Measurements from ENCODE around the gene ERICH2. TPM values are rescaled to one million over a fixed set of nuclear protein-coding genes. Genes with fewer than 3 reads are reported as not detected.
"Not testable (repeated sequence)": the region's sequence is repeated elsewhere in the genome, so short reads cannot be mapped to it uniquely, and the experiment has no call there.

ERICH2 gene
- total RNA-seq, 4 donors from 2014 or later: not detected

DNA sequence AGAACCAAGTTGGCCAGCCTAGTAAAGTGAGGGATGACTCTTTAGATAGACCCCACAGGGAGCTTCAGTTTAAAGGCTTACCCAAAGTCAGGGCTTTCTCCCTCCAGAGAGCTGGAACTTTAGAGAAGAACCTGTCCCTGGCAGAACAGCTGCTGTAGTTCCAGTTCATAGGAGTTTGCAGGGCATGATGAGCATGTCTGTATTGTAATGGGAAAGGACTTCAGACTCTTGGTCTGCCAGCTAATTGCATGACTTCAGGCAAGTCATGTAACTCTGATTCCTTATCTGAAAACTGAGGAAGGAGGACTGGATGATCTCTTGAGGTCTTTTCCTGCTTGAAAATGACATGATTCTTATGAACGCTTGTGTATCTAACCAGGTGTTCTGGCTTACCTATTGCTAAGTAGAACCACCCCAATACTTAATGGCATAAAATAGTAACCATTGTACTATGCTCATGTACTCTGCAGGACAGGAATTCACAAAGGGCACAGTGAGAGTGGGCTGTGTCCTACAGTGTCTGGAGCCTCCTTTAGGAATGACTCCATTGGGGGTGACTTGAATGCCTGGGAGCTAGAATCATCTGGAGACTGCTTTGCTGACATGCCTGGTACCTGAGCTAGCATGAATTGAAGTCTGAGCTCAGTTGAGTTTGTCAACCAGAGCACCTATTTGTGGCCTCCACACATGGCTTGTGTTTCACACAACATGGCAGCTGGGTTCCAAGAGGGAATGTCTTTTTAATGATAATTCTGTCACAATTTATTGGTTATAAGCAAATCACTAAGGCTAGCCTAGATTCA lies 36.2 kb upstream of the ERICH2 start:
- Histone ChIP-seq H3K27me3 (no peaks in the 10 kb centered on the region), H3K36me3 (no peaks in the 10 kb centered on the region), H3K9me3 (peaks cover 0 to 13% (median 0%) of the 10 kb centered on the region in 3 donors), H3K27ac (no peak overlapping the region), H3K4me1 (no peaks in the 10 kb centered on the region), H3K4me3 (no peak overlapping the region)
- WGBS, 2 donors (ENCODE audit: low coverage in 1 of 2): 0 to 70% methylated on average over 1 of the region's 1 CpG
- no peak for ATAC-seq
- TF ChIP-seq, protein P1, sequence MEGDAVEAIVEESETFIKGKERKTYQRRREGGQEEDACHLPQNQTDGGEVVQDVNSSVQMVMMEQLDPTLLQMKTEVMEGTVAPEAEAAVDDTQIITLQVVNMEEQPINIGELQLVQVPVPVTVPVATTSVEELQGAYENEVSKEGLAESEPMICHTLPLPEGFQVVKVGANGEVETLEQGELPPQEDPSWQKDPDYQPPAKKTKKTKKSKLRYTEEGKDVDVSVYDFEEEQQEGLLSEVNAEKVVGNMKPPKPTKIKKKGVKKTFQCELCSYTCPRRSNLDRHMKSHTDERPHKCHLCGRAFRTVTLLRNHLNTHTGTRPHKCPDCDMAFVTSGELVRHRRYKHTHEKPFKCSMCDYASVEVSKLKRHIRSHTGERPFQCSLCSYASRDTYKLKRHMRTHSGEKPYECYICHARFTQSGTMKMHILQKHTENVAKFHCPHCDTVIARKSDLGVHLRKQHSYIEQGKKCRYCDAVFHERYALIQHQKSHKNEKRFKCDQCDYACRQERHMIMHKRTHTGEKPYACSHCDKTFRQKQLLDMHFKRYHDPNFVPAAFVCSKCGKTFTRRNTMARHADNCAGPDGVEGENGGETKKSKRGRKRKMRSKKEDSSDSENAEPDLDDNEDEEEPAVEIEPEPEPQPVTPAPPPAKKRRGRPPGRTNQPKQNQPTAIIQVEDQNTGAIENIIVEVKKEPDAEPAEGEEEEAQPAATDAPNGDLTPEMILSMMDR (IDR thresholded peaks at IDR 0.05): no peak
- TF ChIP-seq POLR2A (IDR thresholded peaks at IDR 0.05): no peak
- no peak for TF ChIP-seq EP300 (IDR thresholded peaks at IDR 0.05)
- TF ChIP-seq POLR2AphosphoS5 (IDR thresholded peaks at IDR 0.05): no peak

DNA sequence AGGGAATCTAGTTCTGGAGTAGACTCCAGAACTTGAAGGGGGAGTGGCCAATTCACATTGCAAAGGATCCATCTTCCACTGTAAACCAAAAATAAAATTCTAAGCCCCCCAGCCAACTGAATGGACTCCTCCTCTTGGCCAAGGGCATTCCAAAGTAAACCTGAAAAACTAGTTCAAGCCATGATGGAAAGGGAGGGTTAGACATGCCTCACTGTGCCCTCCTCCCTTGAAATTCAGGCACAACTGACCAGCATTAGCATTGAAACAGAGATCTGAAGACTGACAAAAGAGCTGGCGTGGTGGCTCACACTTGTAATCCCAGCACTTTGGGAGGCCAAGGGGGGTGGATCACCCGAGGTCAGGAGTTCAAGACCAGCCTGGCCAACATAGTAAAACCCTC lies 35.6 kb upstream of the ERICH2 start:
- not testable (repeated sequence) for ATAC-seq, H3K27me3 ChIP-seq, H3K27ac ChIP-seq, H3K4me3 ChIP-seq, H3K36me3 ChIP-seq, H3K4me1 ChIP-seq
- H3K9me3 ChIP-seq: peaks cover 0 to 13% (median 0%) of the 10 kb centered on the region in 3 donors
- 68 to 75% methylated on average over 2 of the region's 2 CpGs for WGBS, 2 donors (ENCODE audit: low coverage in 1 of 2)

DNA sequence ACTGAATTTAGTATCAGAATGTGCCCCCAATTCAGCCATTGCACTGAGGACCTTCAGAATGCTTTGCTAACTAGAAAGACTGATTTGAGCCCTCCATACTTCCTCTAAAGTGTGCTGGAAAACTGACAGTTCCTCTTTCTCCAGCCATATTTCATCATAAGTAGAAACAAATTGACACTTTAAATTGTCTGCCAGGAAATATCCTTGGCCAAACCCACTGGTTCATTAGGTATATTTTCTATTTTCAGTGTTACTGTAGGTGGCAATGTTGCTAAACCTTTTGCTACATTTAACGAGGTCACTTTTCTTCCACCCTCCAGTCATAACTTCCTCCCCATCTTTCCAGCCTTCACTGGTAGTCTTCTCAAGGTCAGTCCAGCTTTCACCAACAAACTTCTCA lies 33.5 kb upstream of the ERICH2 start:
- peaks cover 0 to 13% (median 0%) of the 10 kb centered on the region in 3 donors for H3K9me3 ChIP-seq
- WGBS, 2 donors (ENCODE audit: low coverage in 1 of 2): 21 to 78% methylated on average over 1 of the region's 1 CpG
- H3K27ac ChIP-seq: no peak overlapping the region
- H3K36me3 ChIP-seq: no peaks in the 10 kb centered on the region
- H3K4me1 ChIP-seq: no peaks in the 10 kb centered on the region
- H3K4me3 ChIP-seq: no peak overlapping the region
- TF ChIP-seq, protein P1 (IDR thresholded peaks at IDR 0.05): no peak
- TF ChIP-seq EP300 (IDR thresholded peaks at IDR 0.05) (no peak), POLR2AphosphoS5 (IDR thresholded peaks at IDR 0.05) (no peak), POLR2A (IDR thresholded peaks at IDR 0.05) (no peak)
- no peak for ATAC-seq
- peaks cover 4% of the 10 kb centered on the region for H3K27me3 ChIP-seq

DNA sequence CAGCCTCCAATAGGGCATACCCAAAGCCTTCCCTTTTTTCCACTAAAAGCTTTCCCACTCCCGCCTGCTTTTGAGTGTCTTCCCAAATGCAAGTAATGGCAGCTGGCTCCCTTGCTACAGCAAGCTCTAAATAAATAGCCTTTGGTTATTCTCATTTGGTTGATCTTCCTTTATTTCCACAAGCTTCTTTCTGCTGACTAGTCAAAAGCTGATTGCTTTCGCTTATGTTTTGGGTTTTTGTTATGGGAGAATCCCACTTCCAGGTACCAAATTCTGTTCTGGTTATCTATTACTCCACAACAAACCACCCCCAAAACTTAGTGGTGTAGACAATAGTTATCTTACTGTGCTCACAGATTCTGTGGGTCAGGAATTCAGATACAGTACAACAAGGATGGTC lies 32.8 kb upstream of the ERICH2 start:
- Histone ChIP-seq H3K9me3 (peaks cover 0 to 13% (median 0%) of the 10 kb centered on the region in 3 donors), H3K27ac (no peak overlapping the region), H3K4me3 (no peak overlapping the region), H3K36me3 (no peaks in the 10 kb centered on the region), H3K27me3 (peaks cover 10% of the 10 kb centered on the region), H3K4me1 (no peaks in the 10 kb centered on the region)
- TF ChIP-seq POLR2A (IDR thresholded peaks at IDR 0.05) (no peak), EP300 (IDR thresholded peaks at IDR 0.05) (no peak), POLR2AphosphoS5 (IDR thresholded peaks at IDR 0.05) (no peak)
- TF ChIP-seq, protein P1 (IDR thresholded peaks at IDR 0.05): no peak
- WGBS, 2 donors (ENCODE audit: low coverage in 1 of 2): 100% methylated on average over 2 of the region's 2 CpGs
- ATAC-seq: no peak

DNA sequence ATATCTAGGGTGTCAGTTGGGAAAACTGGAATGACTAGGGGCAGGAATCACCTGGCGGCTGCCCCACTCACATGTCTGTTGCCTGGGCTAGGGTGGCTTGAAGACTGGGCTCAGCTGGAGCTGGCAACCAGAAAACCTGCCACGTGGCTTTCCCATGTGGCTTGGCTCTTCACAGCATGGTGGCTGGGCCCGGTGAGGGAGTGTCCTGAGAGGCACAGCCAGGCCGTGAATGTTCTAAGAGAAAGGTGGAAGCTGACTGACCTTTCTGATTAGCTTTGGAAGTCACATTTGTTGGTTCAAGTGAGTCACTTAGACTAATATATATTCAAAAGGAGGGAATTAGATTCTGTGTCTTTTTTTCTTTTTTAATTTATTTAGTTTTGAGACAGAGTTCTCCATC lies 32.4 kb upstream of the ERICH2 start:
- WGBS, 2 donors (ENCODE audit: low coverage in 1 of 2): 80% methylated on average over 1 to 4 of the region's 4 CpGs
- TF ChIP-seq POLR2AphosphoS5 (IDR thresholded peaks at IDR 0.05): no peak
- TF ChIP-seq EP300 (IDR thresholded peaks at IDR 0.05): no peak
- TF ChIP-seq, protein P1 (IDR thresholded peaks at IDR 0.05): no peak
- no peak for TF ChIP-seq POLR2A (IDR thresholded peaks at IDR 0.05)
- Histone ChIP-seq H3K36me3 (no peaks in the 10 kb centered on the region), H3K27me3 (peaks cover 12% of the 10 kb centered on the region), H3K4me1 (no peaks in the 10 kb centered on the region), H3K4me3 (no peak overlapping the region), H3K9me3 (peaks cover 0 to 13% (median 0%) of the 10 kb centered on the region in 3 donors), H3K27ac (no peak overlapping the region)
- no peak for ATAC-seq
